AG10803 (cell line): Measurements from ENCODE around the gene HAND2.
A peak's percentile ranks its signal among the peaks of the same experiment; 100 is the strongest.

Experiments used
- DNase-seq: peaks from one replicate; pipeline ENCODE4 v3.0.0; 2010; ENCODE audit warnings: low read depth
- H3K4me3 ChIP-seq: 2 replicates; pipeline ENCODE4 v1.5.1; 2011; ENCODE audit warnings: mild to moderate bottlenecking, low read length, control low read depth
- TF ChIP-seq, protein P1 (sequence below): conservative IDR thresholded peaks from 2 replicates; pipeline ENCODE4 v1.5.1; 2011; ENCODE audit warnings: mild to moderate bottlenecking, low read length, control low read depth, inconsistent platforms

The HAND2 gene

DNA sequence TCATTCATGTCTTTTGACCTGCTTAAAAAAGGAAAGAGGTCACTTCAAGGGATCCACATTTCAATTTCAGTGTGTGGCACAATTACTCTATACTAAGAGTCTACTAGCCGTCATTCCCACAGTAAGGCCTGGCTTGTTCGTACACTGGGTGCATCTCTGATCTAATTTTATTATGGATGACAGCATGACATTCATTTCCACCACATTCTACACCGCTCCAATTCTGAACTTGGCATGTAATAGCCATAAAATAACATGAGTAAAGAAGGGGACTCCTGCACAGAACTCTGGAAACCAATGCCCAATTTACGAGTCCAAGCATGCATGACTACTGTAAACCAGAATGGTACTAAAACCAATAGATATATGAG lies 51.1 kb downstream of the HAND2 start:
- H3K4me3 ChIP-seq, result no peak overlapping the region
- TF ChIP-seq, protein P1, sequence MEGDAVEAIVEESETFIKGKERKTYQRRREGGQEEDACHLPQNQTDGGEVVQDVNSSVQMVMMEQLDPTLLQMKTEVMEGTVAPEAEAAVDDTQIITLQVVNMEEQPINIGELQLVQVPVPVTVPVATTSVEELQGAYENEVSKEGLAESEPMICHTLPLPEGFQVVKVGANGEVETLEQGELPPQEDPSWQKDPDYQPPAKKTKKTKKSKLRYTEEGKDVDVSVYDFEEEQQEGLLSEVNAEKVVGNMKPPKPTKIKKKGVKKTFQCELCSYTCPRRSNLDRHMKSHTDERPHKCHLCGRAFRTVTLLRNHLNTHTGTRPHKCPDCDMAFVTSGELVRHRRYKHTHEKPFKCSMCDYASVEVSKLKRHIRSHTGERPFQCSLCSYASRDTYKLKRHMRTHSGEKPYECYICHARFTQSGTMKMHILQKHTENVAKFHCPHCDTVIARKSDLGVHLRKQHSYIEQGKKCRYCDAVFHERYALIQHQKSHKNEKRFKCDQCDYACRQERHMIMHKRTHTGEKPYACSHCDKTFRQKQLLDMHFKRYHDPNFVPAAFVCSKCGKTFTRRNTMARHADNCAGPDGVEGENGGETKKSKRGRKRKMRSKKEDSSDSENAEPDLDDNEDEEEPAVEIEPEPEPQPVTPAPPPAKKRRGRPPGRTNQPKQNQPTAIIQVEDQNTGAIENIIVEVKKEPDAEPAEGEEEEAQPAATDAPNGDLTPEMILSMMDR, result no peak
- no peak for DNase-seq

GRCh38 chr4:173478201-173478912 lies 51.7 kb downstream of the HAND2 start:
- TF ChIP-seq, protein P1, result no peak
- peak; percentile 67 for DNase-seq
- no peak overlapping the region for H3K4me3 ChIP-seq

- H3K4me3 ChIP-seq, result no peak overlapping the region
- DNase-seq, result no peak
- TF ChIP-seq, protein P1, result no peak
Observed at GRCh38 chr4:173477016-173477415, 53.0 kb downstream of the HAND2 start.
